HG02678 (cell line): ENCODE measurements around the gene FBXW10B.
"Not testable (repeated sequence)": the region's sequence is repeated elsewhere in the genome, so short reads cannot be mapped to it uniquely, and the experiment has no call there.

Experiments used
- ATAC-seq: cut with Tn5 transposase; IDR thresholded peaks from one replicate; pipeline ENCODE4 v1.9.1; 2021; ENCODE audit warnings: mild to moderate bottlenecking, moderate library complexity; ENCODE audit not compliant: unreplicated experiment

The FBXW10B gene, protein sequence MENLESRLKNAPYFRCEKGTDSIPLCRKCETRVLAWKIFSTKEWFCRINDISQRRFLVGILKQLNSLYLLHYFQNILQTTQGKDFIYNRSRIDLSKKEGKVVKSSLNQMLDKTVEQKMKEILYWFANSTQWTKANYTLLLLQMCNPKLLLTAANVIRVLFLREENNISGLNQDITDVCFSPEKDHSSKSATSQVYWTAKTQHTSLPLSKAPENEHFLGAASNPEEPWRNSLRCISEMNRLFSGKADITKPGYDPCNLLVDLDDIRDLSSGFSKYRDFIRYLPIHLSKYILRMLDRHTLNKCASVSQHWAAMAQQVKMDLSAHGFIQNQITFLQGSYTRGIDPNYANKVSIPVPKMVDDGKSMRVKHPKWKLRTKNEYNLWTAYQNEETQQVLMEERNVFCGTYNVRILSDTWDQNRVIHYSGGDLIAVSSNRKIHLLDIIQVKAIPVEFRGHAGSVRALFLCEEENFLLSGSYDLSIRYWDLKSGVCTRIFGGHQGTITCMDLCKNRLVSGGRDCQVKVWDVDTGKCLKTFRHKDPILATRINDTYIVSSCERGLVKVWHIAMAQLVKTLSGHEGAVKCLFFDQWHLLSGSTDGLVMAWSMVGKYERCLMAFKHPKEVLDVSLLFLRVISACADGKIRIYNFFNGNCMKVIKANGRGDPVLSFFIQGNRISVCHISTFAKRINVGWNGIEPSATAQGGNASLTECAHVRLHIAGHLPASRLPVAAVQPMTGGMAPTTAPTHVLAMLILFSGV

DNA sequence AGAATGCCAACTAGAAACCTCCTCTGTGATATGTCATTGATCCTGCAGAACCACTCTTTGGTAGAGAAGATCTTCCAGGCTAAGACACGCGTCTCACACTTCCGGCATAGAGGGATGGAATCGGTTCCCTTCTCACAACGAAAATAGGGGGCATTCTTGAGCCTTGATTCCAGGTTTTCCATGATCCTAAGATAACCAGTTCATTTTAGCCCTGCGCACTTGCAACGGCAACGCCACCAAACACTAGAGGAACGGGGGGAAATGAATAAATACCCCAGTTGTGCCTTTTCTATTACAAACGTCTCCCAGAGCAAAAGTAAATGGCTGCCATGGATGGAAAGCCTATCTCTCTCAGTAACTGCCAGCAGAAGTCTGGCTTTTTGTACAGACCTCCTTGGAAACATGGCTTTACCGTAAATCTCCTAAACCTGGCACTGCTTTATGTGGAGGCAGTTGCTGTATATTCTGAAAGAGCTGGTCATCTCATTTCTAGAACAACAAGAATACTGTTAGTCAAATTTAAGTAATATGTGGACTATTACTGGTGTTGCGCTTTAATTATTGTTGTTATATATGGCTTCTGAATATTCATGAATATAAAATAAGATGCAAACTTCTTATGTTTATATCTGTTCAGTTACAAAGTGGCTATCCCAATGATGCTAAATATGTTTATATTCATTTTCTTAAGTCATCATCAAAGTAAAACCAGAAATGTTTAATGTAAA is at the start of gene FBXW10B:
TSS of gene FBXW10B (minus strand) at position 374 of the 728 bp plus-strand sequence. CDS start at position 182, 192 bp downstream.
- not testable (repeated sequence) for ATAC-seq

DNA sequence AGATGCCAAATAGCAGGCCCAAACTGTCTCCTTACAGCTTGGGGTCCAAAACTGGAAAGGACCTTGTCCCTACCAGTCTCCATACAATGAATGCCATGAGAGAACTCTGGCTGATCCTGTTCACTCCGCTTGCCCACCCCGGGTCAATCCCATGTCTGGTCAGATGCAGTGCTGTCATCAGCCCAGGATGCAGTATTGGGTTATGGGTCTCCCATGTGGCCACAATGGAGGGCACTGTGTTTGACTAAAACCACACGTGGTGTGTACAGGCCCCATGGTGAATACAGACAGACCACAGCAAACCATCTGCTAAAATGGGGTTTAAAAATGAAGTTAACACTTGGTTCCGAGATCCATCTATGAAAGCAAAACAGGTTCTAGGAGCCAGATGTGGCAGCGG is 44.2 kb upstream of the FBXW10B start:
- no peak for ATAC-seq

DNA sequence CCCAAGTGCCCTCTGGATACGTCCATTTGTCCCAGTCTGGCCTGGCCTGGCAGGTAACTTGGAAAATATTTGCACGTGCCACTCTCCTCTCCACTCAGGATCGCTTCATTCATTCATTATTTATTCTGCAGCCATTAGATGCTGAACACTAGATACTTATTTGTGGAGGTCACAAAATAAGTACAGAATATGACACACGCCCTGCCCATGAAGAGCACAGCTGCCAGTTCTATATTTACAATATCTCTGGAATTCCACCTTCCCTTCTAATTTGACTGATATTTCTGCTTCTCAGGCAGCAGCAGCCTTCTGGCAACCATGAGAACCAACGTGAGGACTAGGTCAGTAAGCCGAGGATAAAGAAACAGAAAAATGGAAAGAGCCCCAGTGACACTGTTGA is 43.7 kb upstream of the FBXW10B start:
- ATAC-seq, result no peak

DNA sequence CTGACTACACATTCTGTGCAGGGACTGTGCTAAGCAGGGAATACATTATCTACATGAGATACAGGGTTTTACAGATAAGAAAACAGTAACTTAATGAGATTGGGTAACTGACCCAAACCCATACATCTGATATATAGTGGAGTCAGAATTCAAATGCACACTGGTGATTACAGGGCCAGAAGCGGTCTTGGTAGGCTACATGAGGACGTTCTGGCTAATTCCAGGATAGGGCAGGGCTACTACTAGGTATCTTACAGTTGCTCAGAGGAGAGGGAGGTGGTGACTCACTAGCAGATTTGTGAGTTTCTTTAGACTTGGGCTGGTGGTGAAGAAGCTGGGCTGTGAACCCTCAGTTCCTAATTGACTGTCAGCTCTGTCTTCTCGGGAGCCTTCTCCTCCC is 43.2 kb upstream of the FBXW10B start:
- ATAC-seq, result no peak

DNA sequence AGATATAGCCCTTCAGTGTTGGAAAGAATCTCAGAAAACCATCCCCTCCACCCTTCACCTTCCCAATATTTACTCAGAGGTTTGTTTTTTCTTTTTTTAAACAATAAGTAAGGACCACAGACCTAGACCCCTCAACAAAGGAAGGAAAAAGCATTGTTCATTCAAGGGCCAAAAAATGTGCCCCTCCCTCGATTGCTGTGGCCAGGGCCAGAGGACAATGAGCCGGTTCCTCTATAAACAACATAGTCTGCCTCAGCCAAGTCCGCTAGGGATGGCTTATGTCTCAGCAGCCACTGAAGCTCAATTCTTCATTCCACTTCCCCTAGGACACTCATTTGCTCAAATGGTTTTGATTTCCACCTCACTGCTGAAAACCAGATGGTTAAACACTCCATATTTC is 40.6 kb upstream of the FBXW10B start:
- no peak for ATAC-seq

DNA sequence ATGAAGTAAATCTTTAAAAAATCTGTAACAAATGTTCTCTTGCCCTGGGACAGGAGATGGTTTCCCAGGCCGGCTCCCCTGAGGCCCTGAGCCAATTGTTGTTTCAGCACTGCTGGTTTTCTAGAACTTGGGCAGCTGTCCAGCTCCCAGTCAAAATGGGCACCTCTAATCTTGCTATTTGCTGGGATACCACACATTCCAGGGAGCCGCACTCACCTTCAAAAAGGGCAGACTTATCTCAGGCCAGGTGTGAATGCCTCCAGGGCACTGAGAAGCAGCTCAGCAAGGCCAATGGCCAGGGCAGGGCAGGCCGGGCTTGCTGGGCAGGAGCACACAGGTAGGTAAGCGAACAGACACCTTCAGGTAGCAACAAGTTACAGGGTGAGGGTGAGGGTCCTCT is 40.2 kb upstream of the FBXW10B start:
- ATAC-seq, result no peak

DNA sequence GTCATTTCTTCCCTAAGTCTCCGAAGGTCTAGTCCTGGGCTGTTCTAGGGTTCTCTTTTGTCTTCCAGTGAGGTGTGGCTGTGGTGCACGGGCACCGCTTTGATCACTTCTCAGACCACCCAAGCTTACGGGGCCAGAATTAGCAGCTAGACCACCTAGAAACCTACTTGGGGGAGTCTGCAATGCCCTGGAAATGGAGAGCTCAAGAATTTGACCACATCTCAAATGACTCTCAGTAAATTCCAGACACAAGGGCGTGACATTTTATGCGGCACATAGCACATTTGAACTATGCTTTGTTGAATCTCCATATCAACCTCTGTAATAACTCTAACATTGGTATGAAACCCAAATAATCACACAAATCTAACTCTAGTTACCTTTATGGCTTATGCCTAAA is 39.7 kb upstream of the FBXW10B start:
- ATAC-seq, result no peak

DNA sequence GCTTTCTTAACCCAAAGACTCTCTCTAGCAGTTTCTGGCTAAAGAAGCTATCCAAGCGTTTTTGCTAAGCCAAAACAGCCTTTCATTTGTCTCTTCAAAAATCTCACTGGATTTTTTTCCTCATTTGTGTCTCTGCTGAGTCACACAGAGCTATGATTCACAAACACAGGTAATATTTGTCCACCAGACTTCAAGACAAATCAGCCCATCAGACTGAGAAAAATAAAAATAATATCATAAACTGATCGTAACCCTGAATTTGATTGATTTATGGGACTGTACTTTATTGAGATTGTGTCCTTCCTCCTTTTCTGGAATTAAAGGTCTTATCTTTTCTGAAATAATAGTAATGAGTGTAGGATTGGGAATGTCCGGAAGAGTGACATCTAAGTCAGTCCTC is 38.8 kb upstream of the FBXW10B start:
- ATAC-seq, result no peak

DNA sequence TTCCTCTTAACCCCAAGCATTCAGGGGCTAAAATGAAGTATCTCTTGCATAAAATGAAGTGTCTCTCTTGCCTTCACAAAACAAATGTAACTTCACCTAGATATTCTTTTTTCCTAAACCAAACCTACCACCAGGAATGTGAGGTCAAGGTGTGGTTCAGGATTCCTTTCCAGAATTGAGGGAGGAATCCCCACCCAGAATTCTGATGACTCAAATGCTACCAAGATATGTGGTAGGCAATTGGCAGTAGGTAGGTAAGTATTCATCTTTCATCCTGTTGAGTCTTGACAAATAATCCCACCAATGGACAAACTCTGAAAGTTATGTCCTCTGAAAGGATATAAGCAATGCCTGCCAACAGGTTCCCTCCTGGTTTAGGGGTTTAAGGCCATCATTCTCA is 38.4 kb upstream of the FBXW10B start:
- ATAC-seq, result no peak

DNA sequence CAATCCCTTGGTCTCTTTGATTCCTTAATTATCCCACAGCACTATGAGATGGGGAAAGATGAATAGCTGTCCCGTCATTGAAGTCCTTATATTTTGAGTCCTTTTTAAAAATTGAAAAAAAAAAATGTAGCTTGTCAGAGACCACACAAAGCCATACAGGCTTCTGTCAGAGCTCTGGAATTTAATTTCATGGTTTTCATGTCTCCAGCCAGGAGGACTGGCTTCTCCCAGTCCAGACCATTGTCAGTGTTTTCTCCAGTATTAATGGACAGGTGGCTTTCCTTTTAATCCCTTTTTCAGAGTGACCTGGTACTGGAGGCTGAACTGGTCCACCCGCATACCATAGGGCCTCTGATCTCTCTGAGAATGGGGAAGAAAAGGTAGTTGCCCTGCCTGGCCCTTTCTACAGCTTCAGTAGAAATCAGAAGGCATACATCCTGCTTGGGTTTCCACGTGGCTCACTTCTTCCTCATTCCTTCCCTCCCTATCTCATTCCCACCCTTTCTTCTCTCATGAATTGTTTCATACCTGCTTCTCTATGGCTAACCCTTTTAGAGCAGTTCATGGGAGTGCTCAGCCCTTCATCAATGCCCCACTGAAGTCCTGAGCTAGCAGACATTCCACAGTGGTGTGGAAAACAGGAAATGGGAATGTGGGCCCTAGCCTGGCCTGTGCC is 35.5 kb upstream of the FBXW10B start:
- ATAC-seq, result no peak

DNA sequence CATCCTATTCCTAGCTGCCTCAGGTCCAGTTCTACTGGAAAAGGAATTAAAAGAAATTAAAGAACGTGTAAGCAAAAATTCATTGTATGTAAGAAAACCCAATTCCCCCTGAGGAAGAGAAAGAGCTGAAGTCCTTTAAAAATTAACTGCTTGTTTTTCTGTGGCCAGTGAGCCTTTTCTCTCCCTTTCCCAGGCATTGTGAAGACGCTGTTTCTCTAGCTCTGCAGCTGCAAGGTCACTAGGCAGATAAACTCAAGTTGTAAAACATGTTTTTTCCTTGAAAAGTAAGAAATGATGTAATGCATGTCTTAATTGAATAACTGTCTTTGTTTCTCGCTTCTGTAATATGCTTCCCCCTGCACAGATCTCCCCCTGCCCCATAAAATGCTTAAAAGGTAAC is 34.9 kb upstream of the FBXW10B start:
- not testable (repeated sequence) for ATAC-seq

DNA sequence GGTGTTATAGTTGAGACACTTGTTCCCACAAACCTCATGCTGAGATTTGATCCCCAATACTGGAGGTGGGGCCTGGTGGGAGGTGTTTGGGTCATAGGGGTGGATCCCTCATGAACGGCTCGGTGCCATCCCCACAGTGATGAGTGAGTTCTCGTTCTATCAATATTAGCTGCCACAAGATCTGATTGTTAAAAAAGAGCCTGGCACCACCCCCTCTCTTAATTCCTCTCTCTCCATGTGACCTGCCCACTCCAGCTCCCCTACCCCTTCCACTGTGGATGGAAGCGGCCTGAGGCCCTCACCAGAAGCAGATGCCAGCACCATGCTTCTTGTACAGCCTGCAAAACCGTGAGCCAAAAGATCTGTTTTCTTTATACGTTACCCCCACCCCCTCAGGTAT is 33.5 kb upstream of the FBXW10B start:
- ATAC-seq, result no peak

DNA sequence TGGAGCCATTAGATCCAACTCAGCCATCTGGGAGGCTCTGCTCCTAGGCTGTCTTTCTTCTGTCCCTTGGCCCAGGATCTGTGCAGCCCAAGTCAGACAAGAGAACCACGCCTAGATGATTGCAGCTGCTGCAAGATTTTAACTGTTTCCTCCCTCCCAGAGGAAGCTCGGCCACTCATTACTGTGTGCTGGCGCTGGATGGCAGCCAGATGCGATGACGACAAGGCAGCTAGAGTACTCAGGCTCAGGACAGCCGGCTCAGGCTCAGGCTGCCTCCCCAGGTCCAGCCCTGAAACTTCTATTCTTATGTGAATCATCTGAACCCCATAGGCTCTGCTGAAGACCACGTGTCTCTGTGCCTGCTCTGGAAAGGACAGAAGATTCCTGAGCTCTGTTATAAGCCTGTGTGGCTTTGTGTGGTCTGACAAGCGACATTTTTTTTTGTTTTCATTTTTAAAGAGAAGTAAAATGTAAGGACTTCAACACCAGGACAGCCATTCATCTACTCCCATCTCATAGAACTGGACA is 32.1 kb upstream of the FBXW10B start:
- ATAC-seq, result peak; percentile 90

DNA sequence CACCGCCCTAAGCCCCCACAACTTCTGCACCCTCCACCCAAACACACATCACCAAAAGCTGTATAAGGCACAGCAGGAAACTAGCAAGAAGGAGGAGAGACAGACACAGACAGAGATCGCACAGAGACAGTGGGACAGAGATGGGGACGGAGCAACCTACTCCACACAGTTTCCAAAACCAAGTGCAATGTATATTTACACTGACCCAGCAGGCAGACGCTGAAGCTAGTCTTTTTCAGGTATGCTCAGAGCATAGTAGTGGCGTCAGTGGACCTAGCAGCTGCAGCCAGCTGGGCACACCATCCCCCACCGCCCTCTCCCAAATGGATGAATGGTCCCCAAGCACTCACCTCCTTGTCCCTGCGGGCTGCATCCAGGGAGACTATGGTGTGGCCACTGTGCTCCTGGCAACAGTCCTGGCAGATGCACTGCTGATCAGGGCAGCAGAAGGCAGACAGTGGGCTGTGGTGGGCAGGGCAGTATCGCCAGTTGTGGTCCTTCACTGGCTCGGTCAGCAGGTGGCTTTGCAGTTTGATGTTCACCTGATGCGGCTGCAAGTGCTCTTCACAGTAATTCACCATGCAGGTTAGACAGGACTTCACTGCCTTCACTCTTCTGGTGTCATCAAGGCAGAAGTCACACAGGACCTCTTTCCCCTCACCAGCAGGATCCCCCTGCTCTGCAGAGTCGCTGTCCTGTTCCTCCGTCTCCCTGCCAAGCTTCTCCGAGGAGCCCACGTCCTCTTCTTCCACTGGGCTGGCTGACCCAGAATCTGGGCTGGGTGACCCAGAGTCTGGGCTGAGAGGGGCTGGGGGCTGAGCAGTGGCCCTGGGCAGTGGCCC is 31.5 kb upstream of the FBXW10B start:
- no peak for ATAC-seq

DNA sequence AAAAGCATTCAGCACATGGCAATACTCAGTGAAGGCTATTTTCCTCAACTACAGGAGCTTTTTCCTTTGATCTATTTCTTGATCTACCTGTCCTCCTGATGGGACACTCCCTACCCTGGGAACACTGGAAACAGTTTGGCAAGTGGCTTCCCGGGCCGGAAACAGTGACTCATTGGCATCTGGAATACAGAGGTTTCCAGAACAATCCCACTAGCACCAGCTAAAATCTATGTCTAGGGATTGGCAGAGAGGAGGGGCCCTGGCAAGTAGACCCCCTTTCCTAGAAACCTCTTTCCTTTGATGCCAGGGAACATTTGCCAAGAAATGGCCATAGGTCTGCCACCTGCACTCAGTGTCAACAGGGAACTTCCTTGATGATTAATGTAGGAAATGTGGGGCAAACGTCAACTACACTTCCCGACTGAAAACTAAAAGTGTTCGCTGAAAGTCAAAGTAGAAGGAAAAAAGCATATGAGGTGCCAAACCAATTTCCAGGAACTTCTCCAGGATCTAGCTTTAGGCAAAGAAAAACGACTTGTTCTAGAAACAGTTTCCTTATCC is 30.4 kb upstream of the FBXW10B start:
- no peak for ATAC-seq

DNA sequence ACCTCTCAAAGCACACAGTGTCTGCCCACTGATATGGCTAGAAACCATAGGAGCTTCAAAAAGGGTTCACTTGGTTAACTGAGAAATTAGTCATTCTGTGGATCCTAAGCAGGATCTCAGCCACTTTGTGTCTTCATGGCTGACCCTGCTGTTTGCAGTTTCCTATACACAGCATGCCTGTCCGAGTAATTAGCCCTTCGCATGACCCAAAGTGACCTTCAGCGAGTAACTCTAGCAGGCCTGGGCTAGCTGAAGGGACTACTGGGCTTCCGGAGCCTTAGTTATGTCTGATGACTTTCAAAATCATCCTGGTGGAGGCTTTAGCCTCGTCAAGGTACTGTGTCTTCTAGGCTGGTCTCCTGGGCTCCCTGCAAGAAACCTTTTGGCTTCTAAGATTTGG is 28.9 kb upstream of the FBXW10B start:
- ATAC-seq, result no peak

DNA sequence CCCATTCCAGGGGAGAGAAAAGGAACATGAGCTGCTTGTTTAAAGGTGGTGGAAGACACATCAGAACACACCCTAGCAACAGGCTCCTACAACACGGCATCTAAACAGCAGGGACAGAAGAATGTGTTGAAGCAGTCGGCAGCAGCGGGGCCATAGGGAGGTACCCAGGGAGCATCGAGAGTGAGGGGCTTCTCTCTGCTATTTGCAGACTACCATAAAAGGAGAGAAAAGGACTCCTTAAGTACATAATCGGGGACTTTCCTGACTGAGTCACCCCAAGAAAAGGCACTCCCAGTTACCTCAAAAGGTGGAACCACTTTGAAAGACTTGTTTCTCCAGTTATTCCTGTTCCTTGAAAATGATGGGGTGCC is 26.4 kb upstream of the FBXW10B start:
- not testable (repeated sequence) for ATAC-seq

DNA sequence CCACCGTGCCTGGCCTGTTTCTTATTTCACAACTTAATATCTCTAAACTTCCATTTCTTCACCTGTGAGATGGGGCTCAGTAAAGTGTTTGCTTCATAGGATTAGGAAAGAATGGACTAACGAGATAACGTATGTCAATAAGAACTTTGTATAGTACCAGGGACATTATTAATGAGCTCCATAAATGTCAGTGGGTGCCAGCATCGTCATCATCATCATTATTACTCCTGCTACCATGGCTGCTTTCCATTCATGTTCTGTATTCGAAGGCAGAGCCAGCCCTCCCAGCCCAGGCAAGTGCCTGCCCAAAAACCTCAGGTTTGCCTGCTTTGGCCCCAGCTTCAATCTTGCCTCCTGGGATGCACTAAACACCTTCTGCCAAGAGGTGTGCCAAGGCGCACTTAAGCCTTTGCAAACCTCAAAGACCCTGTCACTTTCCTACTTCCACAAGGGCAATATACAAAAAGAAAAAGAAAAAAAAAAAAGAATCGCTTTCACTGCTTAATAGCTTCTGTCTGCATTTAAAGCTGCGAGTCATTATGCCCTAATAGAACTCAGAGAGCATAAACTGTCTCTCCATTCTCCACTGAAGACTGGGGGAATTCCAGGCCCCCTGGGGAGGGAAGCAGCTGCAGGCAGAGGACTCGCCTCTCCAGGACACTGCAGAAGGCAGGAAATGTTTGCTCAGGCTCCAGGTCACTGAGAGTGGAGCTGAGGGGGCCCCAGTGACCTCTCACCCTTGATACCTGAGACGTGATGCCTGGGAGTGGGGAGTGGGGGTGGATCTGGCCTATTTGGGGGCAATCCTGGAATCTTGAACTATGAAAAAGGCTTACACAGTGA is 25.8 kb upstream of the FBXW10B start:
- ATAC-seq, result not testable (repeated sequence)
